ENCODE results near the gene ADARB1.
A peak's percentile ranks its signal among the peaks of the same experiment; 100 is the strongest.
"Not testable (repeated sequence)": the region's sequence is repeated elsewhere in the genome, so short reads cannot be mapped to it uniquely, and the experiment has no call there.

ADARB1 gene, protein sequence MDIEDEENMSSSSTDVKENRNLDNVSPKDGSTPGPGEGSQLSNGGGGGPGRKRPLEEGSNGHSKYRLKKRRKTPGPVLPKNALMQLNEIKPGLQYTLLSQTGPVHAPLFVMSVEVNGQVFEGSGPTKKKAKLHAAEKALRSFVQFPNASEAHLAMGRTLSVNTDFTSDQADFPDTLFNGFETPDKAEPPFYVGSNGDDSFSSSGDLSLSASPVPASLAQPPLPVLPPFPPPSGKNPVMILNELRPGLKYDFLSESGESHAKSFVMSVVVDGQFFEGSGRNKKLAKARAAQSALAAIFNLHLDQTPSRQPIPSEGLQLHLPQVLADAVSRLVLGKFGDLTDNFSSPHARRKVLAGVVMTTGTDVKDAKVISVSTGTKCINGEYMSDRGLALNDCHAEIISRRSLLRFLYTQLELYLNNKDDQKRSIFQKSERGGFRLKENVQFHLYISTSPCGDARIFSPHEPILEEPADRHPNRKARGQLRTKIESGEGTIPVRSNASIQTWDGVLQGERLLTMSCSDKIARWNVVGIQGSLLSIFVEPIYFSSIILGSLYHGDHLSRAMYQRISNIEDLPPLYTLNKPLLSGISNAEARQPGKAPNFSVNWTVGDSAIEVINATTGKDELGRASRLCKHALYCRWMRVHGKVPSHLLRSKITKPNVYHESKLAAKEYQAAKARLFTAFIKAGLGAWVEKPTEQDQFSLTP

GRCh38 chr21:45074048-45074817, at the start of gene ADARB1:
TSS of gene ADARB1 (plus strand) at chr21:45074580. CDS start at chr21:45171657, 97,077 bp downstream.
- peak within 1 kb of the TSS; percentile 76 for H3K4me3 ChIP-seq (ENCODE audit: low read depth, low read length)

DNA sequence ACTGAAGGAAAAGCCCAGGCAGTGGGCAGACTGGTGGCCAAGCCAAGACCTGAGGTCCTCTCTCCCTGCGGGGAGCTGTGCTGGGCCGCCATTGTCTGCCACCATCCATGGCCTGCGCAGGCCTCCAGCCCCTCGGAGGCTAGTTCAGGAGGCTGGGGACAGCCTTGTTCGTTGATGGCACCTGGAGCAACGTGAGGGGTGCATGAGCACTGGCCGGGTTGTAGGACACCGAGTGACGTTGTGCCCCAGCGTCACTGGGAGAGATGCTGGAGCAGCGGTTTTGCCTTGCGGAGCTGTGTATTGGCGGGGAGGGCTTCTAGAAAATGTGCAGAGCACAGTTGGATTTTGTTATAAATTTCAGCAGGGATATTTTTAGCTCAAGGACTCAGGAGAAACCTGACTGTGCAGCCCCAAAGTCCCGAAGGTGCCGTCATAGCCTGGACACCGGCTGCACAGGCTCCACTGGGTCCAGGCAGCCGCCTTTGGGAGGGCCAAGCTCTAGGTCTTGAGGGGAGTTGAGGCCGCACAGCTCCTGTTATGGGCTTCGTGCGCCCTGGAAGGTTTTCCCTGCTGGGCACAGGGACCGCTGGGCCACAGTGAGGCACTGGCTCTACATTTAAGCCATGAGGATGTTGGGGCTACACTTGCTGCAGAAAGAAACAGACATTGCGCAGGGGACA, 48.2 kb upstream of the ADARB1 start:
- no peak overlapping the region for H3K4me3 ChIP-seq (ENCODE audit: low read depth, low read length)

- no peak overlapping the region for H3K4me3 ChIP-seq (ENCODE audit: low read depth, low read length)
These were observed 47.6 kb upstream of the ADARB1 start for GRCh38 chr21:45026826-45027225.

DNA sequence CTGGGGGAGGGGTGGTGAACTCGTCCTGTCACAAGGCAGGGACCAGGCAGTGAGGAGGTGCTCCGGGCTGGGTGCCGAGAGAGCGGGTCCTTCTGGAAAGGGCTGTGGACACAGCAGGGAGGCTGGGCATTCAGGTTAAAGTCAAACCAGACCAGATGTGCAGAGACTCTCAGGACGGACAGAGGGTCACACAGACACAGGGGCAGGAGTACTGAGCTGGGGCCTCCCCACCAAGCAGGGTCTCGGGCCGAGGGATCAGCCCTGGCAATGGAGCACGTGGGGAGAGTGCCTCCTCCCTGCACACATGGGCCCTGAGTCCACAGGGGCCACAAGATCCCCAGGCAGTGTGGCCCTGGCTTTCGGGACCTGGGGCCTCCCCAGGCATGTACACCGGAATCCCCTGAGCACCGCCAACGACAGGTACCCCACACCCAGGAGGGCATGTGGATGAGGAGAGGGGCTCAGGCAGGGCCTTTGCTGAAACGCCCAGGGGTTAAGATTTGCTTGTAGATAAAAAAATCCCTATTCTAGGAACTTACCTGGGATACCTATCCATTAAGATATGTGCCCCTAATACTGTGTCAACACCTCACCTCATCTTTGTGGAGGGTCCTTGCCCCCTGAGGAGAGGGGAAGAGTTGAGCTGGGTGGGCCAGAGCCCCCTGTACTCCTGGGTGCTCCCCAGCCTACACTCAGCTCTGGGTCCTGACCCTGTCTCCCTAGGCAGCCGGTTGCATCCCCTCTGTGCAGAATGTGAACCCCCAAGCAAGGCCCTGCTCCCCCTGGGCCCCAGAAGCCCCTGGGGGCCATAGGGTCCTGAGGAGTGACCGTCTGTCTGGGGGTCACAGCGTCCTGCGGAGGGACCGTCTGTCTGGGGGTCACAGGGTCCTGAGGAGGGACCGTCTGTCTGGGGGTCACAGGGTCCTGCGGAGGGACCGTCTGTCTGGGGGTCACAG, 46.9 kb upstream of the ADARB1 start:
- no peak overlapping the region for H3K4me3 ChIP-seq (ENCODE audit: low read depth, low read length)

DNA sequence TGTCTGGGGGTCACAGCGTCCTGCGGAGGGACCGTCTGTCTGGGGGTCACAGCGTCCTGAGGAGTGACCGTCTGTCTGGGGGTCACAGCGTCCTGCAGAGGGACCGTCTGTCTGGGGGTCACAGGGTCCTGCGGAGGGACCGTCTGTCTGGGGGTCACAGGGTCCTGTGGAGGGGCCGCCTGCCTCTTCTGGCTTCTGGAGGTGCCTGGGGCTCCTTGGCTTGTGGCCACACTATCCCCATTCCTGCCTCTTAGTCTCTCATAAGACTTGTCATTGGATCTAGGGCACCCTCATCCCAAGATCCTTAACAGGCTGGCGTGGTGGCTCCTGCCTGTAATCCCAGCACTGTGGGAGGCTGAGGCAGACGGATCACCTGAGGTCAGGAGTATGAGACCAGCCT, 45.7 kb upstream of the ADARB1 start:
- H3K4me3 ChIP-seq (ENCODE audit: low read depth, low read length): not testable (repeated sequence)

- no peak overlapping the region for H3K4me3 ChIP-seq (ENCODE audit: low read depth, low read length)
These were observed 45.0 kb upstream of the ADARB1 start for GRCh38 chr21:45029298-45029947.

- no peak overlapping the region for H3K4me3 ChIP-seq (ENCODE audit: low read depth, low read length)
These were observed 44.3 kb upstream of the ADARB1 start for GRCh38 chr21:45029948-45030681.

- H3K4me3 ChIP-seq (ENCODE audit: low read depth, low read length): no peak overlapping the region
These were observed 43.5 kb upstream of the ADARB1 start for GRCh38 chr21:45030682-45031570.

DNA sequence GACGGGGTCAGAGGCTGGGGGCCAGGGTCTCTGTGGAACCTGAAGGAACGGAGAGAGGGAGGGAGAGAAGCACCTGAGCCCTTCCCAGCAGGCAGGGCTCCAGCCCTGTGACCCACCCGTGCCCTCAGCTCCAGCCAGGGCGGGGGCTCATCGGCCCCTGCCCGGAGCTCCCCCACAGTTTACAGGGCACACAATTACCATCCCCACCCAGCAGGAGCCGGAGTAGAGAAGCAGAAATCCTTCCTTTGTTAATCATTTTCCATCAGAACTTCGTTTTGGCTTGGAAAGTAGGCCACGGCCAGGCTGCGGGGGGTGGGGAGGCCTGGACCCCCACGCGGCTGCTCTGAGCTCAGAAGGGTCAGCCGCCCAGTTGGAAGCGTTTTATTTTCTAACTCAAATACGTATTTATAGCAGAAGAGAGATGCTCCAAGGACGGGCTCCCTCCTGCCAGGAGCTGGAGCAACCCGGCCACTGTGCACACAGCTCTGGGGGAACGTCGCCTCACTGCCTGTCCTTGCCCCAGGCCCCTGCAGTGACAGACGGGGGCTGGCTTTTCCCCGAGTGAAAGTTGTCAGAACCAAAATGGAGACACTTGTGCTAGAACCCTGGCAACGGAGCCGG, 42.7 kb upstream of the ADARB1 start:
- H3K4me3 ChIP-seq (ENCODE audit: low read depth, low read length): no peak overlapping the region

GRCh38 chr21:45032332-45032731, 42.0 kb upstream of the ADARB1 start:
- no peak overlapping the region for H3K4me3 ChIP-seq (ENCODE audit: low read depth, low read length)

- no peak overlapping the region for H3K4me3 ChIP-seq (ENCODE audit: low read depth, low read length)
These were observed 41.2 kb upstream of the ADARB1 start for GRCh38 chr21:45032977-45033710.

DNA sequence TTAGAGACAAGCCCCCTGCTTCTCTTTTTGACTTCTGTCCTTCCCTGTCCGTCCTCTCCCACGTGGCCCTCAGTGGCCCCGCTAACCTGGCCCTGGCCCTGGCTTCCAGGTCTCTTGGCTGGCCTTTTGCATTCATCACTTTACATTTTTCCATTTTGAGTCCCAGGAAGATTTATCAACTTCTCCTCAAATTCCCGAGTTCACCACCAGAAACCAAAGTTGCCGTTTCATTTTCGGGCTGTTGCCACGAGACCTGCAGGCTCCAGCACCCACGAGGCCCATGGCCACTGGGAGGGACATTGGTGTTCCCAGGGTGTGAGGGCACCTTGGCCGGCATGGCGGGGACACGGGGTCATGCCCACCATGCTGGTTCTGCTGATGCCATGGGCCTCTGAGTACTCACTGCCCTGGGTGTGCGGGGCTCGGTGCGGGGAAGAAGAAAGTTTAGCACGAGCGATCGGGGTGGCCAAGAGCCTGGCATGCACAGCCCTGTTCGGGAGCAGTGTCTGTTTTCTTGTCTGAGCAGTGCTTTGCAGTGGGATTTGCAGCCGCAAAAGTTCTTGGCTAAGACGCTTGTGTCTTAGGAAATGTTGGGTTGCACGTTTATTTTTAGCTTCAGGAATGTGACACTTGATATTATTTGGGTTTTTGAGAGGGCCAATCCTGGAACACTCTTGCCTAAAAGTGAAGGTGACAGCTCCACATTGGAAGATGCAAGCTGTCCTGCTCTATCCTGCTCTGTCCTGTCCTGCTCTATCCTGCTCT, 40.4 kb upstream of the ADARB1 start:
- no peak overlapping the region for H3K4me3 ChIP-seq (ENCODE audit: low read depth, low read length)

GRCh38 chr21:45034556-45035476, 39.6 kb upstream of the ADARB1 start:
- H3K4me3 ChIP-seq (ENCODE audit: low read depth, low read length): no peak overlapping the region

DNA sequence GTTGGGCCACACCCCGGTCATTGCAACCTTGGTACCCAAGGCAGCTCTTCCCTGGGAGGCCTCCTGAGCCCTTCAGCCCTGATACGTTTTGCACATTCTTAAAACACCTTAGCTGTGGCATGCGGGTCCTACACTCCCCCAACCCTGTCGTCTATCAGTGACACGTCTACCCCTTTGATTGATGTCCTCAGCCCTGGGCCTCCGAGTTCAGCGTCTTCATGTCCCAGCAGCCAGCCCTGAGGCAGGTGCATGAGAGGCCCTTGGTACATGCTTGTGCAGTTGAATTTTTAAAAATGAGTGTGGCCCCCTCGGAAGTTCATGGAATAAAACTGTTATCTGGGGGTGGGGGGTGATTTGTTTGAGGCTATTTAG, 38.9 kb upstream of the ADARB1 start:
- H3K4me3 ChIP-seq (ENCODE audit: low read depth, low read length): no peak overlapping the region

- H3K4me3 ChIP-seq (ENCODE audit: low read depth, low read length): no peak overlapping the region
These were observed 37.8 kb upstream of the ADARB1 start for GRCh38 chr21:45036630-45037029.
